Measurements from ENCODE around the gene FNDC3A. TPM values are rescaled to one million over a fixed set of nuclear protein-coding genes. Genes with fewer than 3 reads are reported as not detected.

FNDC3A gene
- 18.4 TPM for total RNA-seq
- long read RNA-seq, full-length matches to known transcripts = 1 of 2 reads
- long read RNA-seq, partial matches to known transcripts = 0 of 2 reads
- long read RNA-seq, other reads (novel, unspliced or antisense) = 1 of 2 reads

GRCh38 chr13:48975856-48976575, at the start of gene FNDC3A:
Gene FNDC3A, plus strand, starts transcription at chr13:48975912. Its CDS starts 30,279 bp downstream, at chr13:49006191.
- ATAC-seq (peak; percentile 94), DNase-seq (ENCODE audit: missing footprints) (peak; percentile 96)
- intact Hi-C loops (cut with DNase I) = loop anchor here (5.0 to 10.0 kb wide), 4 partner anchors 104 to 466 kb away; partner anchors contain the start of genes CAB39L and SETDB2

GRCh38 chr13:48928757-48929430, 46.8 kb upstream of the FNDC3A start:
- DNase-seq (ENCODE audit: missing footprints) (no peak), ATAC-seq (no peak)
- intact Hi-C loops (cut with DNase I) = no loop called here

- no peak for DNase-seq (ENCODE audit: missing footprints)
- intact Hi-C loops (cut with DNase I) = no loop called here
- ATAC-seq = no peak
Observed at GRCh38 chr13:48930918-48931317, 44.8 kb upstream of the FNDC3A start.

- DNase-seq (ENCODE audit: missing footprints) = no peak
- no peak for ATAC-seq
- intact Hi-C loops (cut with DNase I) = no loop called here
Observed at GRCh38 chr13:48938308-48938943, 37.3 kb upstream of the FNDC3A start.

- intact Hi-C loops (cut with DNase I) = no loop called here
- no peak for ATAC-seq
Observed at GRCh38 chr13:48939728-48940127, 36.0 kb upstream of the FNDC3A start.

GRCh38 chr13:48942131-48942530, 33.6 kb upstream of the FNDC3A start:
- DNase-seq (ENCODE audit: missing footprints) = no peak
- no peak for ATAC-seq
- intact Hi-C loops (cut with DNase I) = no loop called here

More at GRCh38 chr13:48939728-48940127, 36.0 kb upstream of the FNDC3A start:
- DNase-seq (ENCODE audit: missing footprints) = no peak

GRCh38 chr13:48944221-48944620, 31.5 kb upstream of the FNDC3A start:
- DNase-seq (ENCODE audit: missing footprints) (no peak), ATAC-seq (no peak)
- intact Hi-C loops (cut with DNase I) = no loop called here

- no peak for DNase-seq (ENCODE audit: missing footprints)
- intact Hi-C loops (cut with DNase I) = no loop called here
- ATAC-seq = no peak
Observed at GRCh38 chr13:48945626-48946025, 30.1 kb upstream of the FNDC3A start.

GRCh38 chr13:48946163-48946562, 29.5 kb upstream of the FNDC3A start:
- ATAC-seq = no peak
- no peak for DNase-seq (ENCODE audit: missing footprints)
- intact Hi-C loops (cut with DNase I) = no loop called here

GRCh38 chr13:48949566-48950500, 25.9 kb upstream of the FNDC3A start:
- ATAC-seq = no peak
- DNase-seq (ENCODE audit: missing footprints) = no peak
- intact Hi-C loops (cut with DNase I) = no loop called here

- intact Hi-C loops (cut with DNase I) = no loop called here
- DNase-seq (ENCODE audit: missing footprints) (no peak), ATAC-seq (no peak)
Observed at GRCh38 chr13:48950501-48950875, 25.2 kb upstream of the FNDC3A start.

- DNase-seq (ENCODE audit: missing footprints) (no peak), ATAC-seq (no peak)
- intact Hi-C loops (cut with DNase I) = no loop called here
Observed at GRCh38 chr13:48954081-48954480, 21.6 kb upstream of the FNDC3A start.

GRCh38 chr13:48955536-48955935, 20.2 kb upstream of the FNDC3A start:
- DNase-seq (ENCODE audit: missing footprints) (no peak), ATAC-seq (no peak)
- intact Hi-C loops (cut with DNase I) = no loop called here

GRCh38 chr13:48961379-48961778, 14.3 kb upstream of the FNDC3A start:
- no peak for ATAC-seq
- intact Hi-C loops (cut with DNase I) = no loop called here
- no peak for DNase-seq (ENCODE audit: missing footprints)

- no peak for ATAC-seq
- intact Hi-C loops (cut with DNase I) = no loop called here
- DNase-seq (ENCODE audit: missing footprints) = no peak
Observed at GRCh38 chr13:48962281-48962680, 13.4 kb upstream of the FNDC3A start.

GRCh38 chr13:48965736-48966135, 10.0 kb upstream of the FNDC3A start:
- intact Hi-C loops (cut with DNase I) = no loop called here
- no peak for DNase-seq (ENCODE audit: missing footprints)
- ATAC-seq = no peak

- ATAC-seq (no peak), DNase-seq (ENCODE audit: missing footprints) (no peak)
- intact Hi-C loops (cut with DNase I) = loop anchor here (10.0 kb wide), 1 partner anchor 185 kb away; no protein-coding TSS in a partner anchor
Observed at GRCh38 chr13:48969685-48970084, 6.0 kb upstream of the FNDC3A start.

- intact Hi-C loops (cut with DNase I) = loop anchor here (10.0 kb wide), 1 partner anchor 189 kb away; no protein-coding TSS in a partner anchor
- ATAC-seq (no peak), DNase-seq (ENCODE audit: missing footprints) (no peak)
Observed at GRCh38 chr13:48973845-48974431, 1.8 kb upstream of the FNDC3A start.

Measured in Right ventricle myocardium inferior (tissue), 1 donor.